Activated CD8-positive, alpha-beta T cell treated with anti-CD3 and anti-CD28 coated beads for 36 hours (primary cell): ENCODE data around the gene GDF9. TPM values are rescaled to one million over a fixed set of nuclear protein-coding genes. Genes with fewer than 3 reads are reported as not detected.

Experiments
- ATAC-seq: fragments of 200-7000 bp; cut with Tn5 transposase; one replicate; pipeline ENCODE4 v1.10.0; 2021; ENCODE audit warnings: mild to moderate bottlenecking, moderate library complexity
- CTCF ChIA-PET: fragments of 350-600 bp; sonication (Branson Sonifier 250); formaldehyde crosslinking; loops from one replicate; lab custom pipeline; 2021; ENCODE audit warnings: antibody characterized with exemption; lab: Charles Lee
- POLR2A ChIA-PET: fragments of 350-600 bp; sonication (Branson Sonifier 250); formaldehyde crosslinking; loops from one replicate; lab custom pipeline; 2021; ENCODE audit warnings: antibody characterized with exemption; lab: Charles Lee
- DNase-seq: peaks from one replicate; pipeline ENCODE4 v3.0.0-alpha.2; 2020
- H3K27ac Mint-ChIP-seq: one replicate; pipeline ENCODE4 v1.8.0; 2021; ENCODE audit warnings: mild to moderate bottlenecking, mixed read lengths
- H3K27me3 Mint-ChIP-seq: one replicate; pipeline ENCODE4 v1.8.0; 2021; ENCODE audit warnings: mixed read lengths
- H3K36me3 Mint-ChIP-seq: one replicate; pipeline ENCODE4 v1.8.0; 2021; ENCODE audit warnings: low read depth, mixed read lengths
- H3K4me1 Mint-ChIP-seq: one replicate; pipeline ENCODE4 v1.8.0; 2021; ENCODE audit warnings: low read depth, mixed read lengths
- H3K4me3 Mint-ChIP-seq: one replicate; pipeline ENCODE4 v1.8.0; 2021; ENCODE audit warnings: mild to moderate bottlenecking, moderate library complexity, mixed read lengths
- H3K9me3 Mint-ChIP-seq: one replicate; pipeline ENCODE4 v1.8.0; 2021; ENCODE audit warnings: mixed read lengths
- intact Hi-C: fragments of 100-400 bp; cut with micrococcal nuclease; formaldehyde crosslinking; loops from one replicate; pipeline ENCODE4 v1.10.0; 2022
- total RNA-seq, 2 experiments: library from RNA; stranded (reverse); gene quantifications; one replicate each; pipeline ENCODE4 v1.2.3, GENCODE V29; 2021
- TF ChIP-seq, protein P1 (sequence below): fragments of 200-600 bp; IDR thresholded peaks from one replicate; pipeline ENCODE4 v1.8.0; 2022; ENCODE audit warnings: antibody characterized with exemption, mild to moderate bottlenecking

The GDF9 gene
- total RNA-seq, 2 experiments from 2014 or later, result 0.90 to 0.94 TPM

DNA sequence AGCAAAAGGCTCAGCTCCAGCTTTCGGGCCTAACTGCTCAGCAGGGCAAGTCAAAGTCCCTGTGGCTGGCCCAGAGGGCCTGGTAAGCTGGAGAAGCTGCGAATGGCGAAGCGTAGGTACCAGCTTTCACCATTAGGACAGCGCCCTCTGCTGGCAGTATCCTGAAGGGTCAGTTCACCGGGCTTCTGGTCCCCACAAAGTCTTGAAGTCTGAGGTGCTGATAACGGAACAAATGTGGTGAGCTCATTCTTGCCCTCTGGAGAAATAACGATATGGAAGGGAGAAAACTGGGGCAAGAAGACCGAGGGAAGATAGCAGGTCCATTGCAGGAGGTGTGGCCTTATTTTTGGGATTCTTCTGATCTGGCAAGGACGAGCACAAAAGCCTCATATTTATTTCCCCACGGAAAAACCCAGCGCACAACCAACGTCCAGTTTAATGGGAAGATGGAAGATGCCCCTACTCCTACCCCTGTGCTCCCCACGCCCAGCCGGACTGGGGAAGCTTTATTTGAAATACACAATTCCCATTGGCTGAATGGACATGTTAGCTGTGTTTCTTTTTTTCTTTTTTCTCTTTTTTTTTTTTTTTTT, 46.0 kb downstream of the GDF9 start:
- TF ChIP-seq, protein P1, sequence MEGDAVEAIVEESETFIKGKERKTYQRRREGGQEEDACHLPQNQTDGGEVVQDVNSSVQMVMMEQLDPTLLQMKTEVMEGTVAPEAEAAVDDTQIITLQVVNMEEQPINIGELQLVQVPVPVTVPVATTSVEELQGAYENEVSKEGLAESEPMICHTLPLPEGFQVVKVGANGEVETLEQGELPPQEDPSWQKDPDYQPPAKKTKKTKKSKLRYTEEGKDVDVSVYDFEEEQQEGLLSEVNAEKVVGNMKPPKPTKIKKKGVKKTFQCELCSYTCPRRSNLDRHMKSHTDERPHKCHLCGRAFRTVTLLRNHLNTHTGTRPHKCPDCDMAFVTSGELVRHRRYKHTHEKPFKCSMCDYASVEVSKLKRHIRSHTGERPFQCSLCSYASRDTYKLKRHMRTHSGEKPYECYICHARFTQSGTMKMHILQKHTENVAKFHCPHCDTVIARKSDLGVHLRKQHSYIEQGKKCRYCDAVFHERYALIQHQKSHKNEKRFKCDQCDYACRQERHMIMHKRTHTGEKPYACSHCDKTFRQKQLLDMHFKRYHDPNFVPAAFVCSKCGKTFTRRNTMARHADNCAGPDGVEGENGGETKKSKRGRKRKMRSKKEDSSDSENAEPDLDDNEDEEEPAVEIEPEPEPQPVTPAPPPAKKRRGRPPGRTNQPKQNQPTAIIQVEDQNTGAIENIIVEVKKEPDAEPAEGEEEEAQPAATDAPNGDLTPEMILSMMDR, result peak; percentile 89
- peaks cover 10% of the 10 kb centered on the region for H3K4me1 Mint-ChIP-seq
- DNase-seq, result peak; percentile 97
- intact Hi-C loops, result loop anchor here (1.0 to 10.0 kb wide), 3 partner anchors 73 to 435 kb away; partner anchors contain the start of gene CCNI2
- H3K4me3 Mint-ChIP-seq, result no peak overlapping the region
- no peak overlapping the region for H3K27ac Mint-ChIP-seq
- CTCF ChIA-PET, result interaction anchor here (0.6 to 6.0 kb wide), 75 partner anchors 9 to 451 kb away, joined by 3 to 62 read pairs (median 4); partner anchors contain the start of genes CCNI2, GDF9, IL13 and KIF3A
- no peaks in the 10 kb centered on the region for H3K9me3 Mint-ChIP-seq
- POLR2A ChIA-PET, result interaction anchor here (1.0 to 1.8 kb wide), 2 partner anchors 46 to 330 kb away, joined by 4 read pairs; partner anchors contain the start of genes GDF9, IRF1 and UQCRQ
- peak; percentile 83 for ATAC-seq
- H3K27me3 Mint-ChIP-seq, result peaks cover 38% of the 10 kb centered on the region
- H3K36me3 Mint-ChIP-seq, result no peaks in the 10 kb centered on the region

DNA sequence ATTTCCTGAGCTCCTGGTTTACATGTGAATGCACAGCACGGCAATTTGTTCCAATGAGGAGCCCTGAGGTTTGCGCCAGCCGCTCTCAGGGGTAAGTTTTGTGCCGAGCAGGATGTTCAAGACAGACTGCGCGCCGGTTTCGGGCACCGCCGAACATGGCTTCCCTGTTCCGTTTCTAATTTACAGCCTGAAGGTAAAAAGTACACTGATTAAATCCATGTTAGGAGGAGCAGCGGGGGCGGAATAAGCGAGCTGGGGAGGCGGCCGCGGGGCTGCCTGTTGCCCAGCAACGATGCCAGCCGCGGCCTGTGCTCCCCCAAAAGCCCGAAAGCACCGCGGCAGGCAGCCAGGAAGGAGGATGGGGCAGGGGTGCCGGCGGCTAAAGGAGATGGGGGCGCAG, 46.8 kb downstream of the GDF9 start:
- peaks cover 8% of the 10 kb centered on the region for H3K4me1 Mint-ChIP-seq
- ATAC-seq (peak; percentile 15), DNase-seq (peak; percentile 39)
- peak overlapping the region; percentile 64 for H3K4me3 Mint-ChIP-seq
- TF ChIP-seq, protein P1, result no peak
- H3K9me3 Mint-ChIP-seq, result no peaks in the 10 kb centered on the region
- ChIA-PET POLR2A (interaction anchor here (1.0 to 1.8 kb wide), 3 partner anchors 12 to 329 kb away, joined by 3 to 4 read pairs (median 4); partner anchors contain the start of genes GDF9, IRF1 and UQCRQ), CTCF (interaction anchor here (1.0 to 6.0 kb wide), 50 partner anchors 8 to 450 kb away, joined by 3 to 62 read pairs (median 6); partner anchors contain the start of genes CCNI2, GDF9, IL13 and KIF3A)
- H3K27ac Mint-ChIP-seq, result no peak overlapping the region
- peaks cover 33% of the 10 kb centered on the region for H3K27me3 Mint-ChIP-seq
- intact Hi-C loops, result no loop called here
- no peaks in the 10 kb centered on the region for H3K36me3 Mint-ChIP-seq

DNA sequence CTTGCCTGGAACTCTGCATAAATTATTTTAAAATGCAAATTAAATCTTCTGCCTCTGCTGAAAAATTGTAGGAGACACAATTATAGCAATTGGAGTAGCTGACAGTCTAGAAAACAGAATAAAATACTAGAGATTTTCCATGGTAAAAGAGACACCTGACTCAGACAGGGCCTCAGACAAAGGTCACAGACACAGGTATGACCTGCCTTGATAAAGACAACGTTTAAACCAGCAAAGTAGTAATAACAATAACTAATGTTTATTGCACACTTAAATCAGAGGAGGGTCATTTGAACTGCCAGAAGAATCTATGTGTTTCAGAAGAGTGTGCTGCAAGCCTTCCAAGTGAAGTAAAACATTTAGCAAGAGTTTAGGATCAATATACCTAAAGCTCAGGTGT, 49.3 kb downstream of the GDF9 start:
- DNase-seq, result no peak
- ChIA-PET CTCF (interaction anchor here (0.9 to 6.0 kb wide), 12 partner anchors 9 to 431 kb away, joined by 3 to 62 read pairs (median 6); partner anchors contain the start of genes CCNI2, KIF3A and SHROOM1), POLR2A (interaction anchor here (0.8 to 1.9 kb wide), 2 partner anchors 12 to 15 kb away, joined by 3 to 6 read pairs; no protein-coding TSS in a partner anchor)
- Mint-ChIP-seq H3K9me3 (no peaks in the 10 kb centered on the region), H3K27ac (no peak overlapping the region), H3K4me1 (peaks cover 15% of the 10 kb centered on the region), H3K4me3 (no peak overlapping the region), H3K27me3 (peaks cover 34% of the 10 kb centered on the region), H3K36me3 (no peaks in the 10 kb centered on the region)
- ATAC-seq, result no peak
- intact Hi-C loops, result no loop called here
- TF ChIP-seq, protein P1, result no peak

- Mint-ChIP-seq H3K27me3 (peaks cover 36% of the 10 kb centered on the region), H3K27ac (no peak overlapping the region), H3K4me3 (no peak overlapping the region), H3K9me3 (no peaks in the 10 kb centered on the region), H3K4me1 (peaks cover 15% of the 10 kb centered on the region), H3K36me3 (no peaks in the 10 kb centered on the region)
- DNase-seq, result no peak
- no peak for ATAC-seq
- TF ChIP-seq, protein P1, result no peak
- ChIA-PET POLR2A (interaction anchor here (1.9 kb wide), 1 partner anchor 12 kb away, joined by 6 read pairs; no protein-coding TSS in a partner anchor), CTCF (interaction anchor here (1.0 to 6.0 kb wide), 8 partner anchors 13 to 430 kb away, joined by 3 to 62 read pairs (median 6); partner anchors contain the start of genes CCNI2, KIF3A and SHROOM1)
- intact Hi-C loops, result no loop called here
Measured at GRCh38 chr5:132816554-132816953, 49.7 kb downstream of the GDF9 start.
